Measurements from ENCODE around the gene ERC2. TPM values are rescaled to one million over a fixed set of nuclear protein-coding genes. Genes with fewer than 3 reads are reported as not detected.

Gene ERC2
- total and polyA plus RNA-seq, 9 donors = 1.2 to 9.4 (median 5.4) TPM

GRCh38 chr3:56456117-56456516, 12.2 kb downstream of the ERC2 start:
- WGBS, 3 donors = 7 to 22% (median 9%) methylated on average over 1 of the region's 1 CpG
- no peak overlapping the region for H3K4me3 ChIP-seq
- DNase-seq = no peak
- no peaks in the 10 kb centered on the region for H3K36me3 ChIP-seq
- no peak overlapping the region for H3K27ac ChIP-seq
- no peaks in the 10 kb centered on the region for H3K9me3 ChIP-seq
- H3K27me3 ChIP-seq = no peaks in the 10 kb centered on the region
- H3K4me1 ChIP-seq (ENCODE audit: insufficient read depth) = peaks cover 5% of the 10 kb centered on the region
- TF ChIP-seq CTCF (IDR thresholded peaks at IDR 0.05) (no peak), EP300 (IDR thresholded peaks at IDR 0.05) (no peak), POLR2A (IDR thresholded peaks at IDR 0.05) (no peak)
- intact Hi-C loops (cut with DNase I) = no loop called here

GRCh38 chr3:56453011-56453410, 15.3 kb downstream of the ERC2 start:
- WGBS, 3 donors = 51 to 66% (median 59%) methylated on average over 1 of the region's 1 CpG
- no peak for TF ChIP-seq EP300 (IDR thresholded peaks at IDR 0.05)
- Histone ChIP-seq H3K27me3 (no peaks in the 10 kb centered on the region), H3K27ac (no peak overlapping the region), H3K36me3 (no peaks in the 10 kb centered on the region), H3K4me3 (no peak overlapping the region), H3K9me3 (no peaks in the 10 kb centered on the region), H3K4me1 (ENCODE audit: insufficient read depth) (no peaks in the 10 kb centered on the region)
- intact Hi-C loops (cut with DNase I) = no loop called here
- no peak for DNase-seq

GRCh38 chr3:56452085-56452484, 16.2 kb downstream of the ERC2 start:
- intact Hi-C loops (cut with DNase I) = no loop called here
- Histone ChIP-seq H3K27ac (no peak overlapping the region), H3K4me3 (no peak overlapping the region), H3K4me1 (ENCODE audit: insufficient read depth) (peaks cover 2% of the 10 kb centered on the region), H3K9me3 (no peaks in the 10 kb centered on the region), H3K27me3 (no peaks in the 10 kb centered on the region), H3K36me3 (no peaks in the 10 kb centered on the region)
- TF ChIP-seq EP300 (IDR thresholded peaks at IDR 0.05) = no peak
- no peak for TF ChIP-seq POLR2A (IDR thresholded peaks at IDR 0.05)
- no peak for TF ChIP-seq CTCF (IDR thresholded peaks at IDR 0.05)
- DNase-seq = no peak

- no peak for TF ChIP-seq CTCF (IDR thresholded peaks at IDR 0.05)
- TF ChIP-seq EP300 (IDR thresholded peaks at IDR 0.05) = no peak
- TF ChIP-seq POLR2A (IDR thresholded peaks at IDR 0.05) = no peak
- Histone ChIP-seq H3K27ac (no peak overlapping the region), H3K4me1 (ENCODE audit: insufficient read depth) (peaks cover 3% of the 10 kb centered on the region), H3K9me3 (no peaks in the 10 kb centered on the region), H3K36me3 (no peaks in the 10 kb centered on the region), H3K27me3 (no peaks in the 10 kb centered on the region), H3K4me3 (no peak overlapping the region)
- 84 to 86% (median 85%) methylated on average over 3 of the region's 3 CpGs for WGBS, 3 donors
- DNase-seq = no peak
- intact Hi-C loops (cut with DNase I) = loop anchor here in 1 of 4 donors (10.0 kb wide), 1 partner anchor 99 kb away; no protein-coding TSS in a partner anchor
Measured at GRCh38 chr3:56443372-56443771, 24.9 kb downstream of the ERC2 start.

GRCh38 chr3:56428667-56429066, 39.6 kb downstream of the ERC2 start:
- 36 to 57% (median 49%) methylated on average over 6 of the region's 6 CpGs for WGBS, 3 donors
- H3K27ac ChIP-seq = no peak overlapping the region
- no peaks in the 10 kb centered on the region for H3K27me3 ChIP-seq
- no peaks in the 10 kb centered on the region for H3K4me1 ChIP-seq (ENCODE audit: insufficient read depth)
- TF ChIP-seq CTCF (IDR thresholded peaks at IDR 0.05) (no peak), EP300 (IDR thresholded peaks at IDR 0.05) (no peak), POLR2A (IDR thresholded peaks at IDR 0.05) (no peak)
- intact Hi-C loops (cut with DNase I) = no loop called here
- DNase-seq = no peak
- H3K9me3 ChIP-seq = no peaks in the 10 kb centered on the region
- H3K4me3 ChIP-seq = no peak overlapping the region
- no peaks in the 10 kb centered on the region for H3K36me3 ChIP-seq

Measured in ovary (tissue), 9 donors.